HG03045 (cell line): ENCODE results near the gene CEACAM1.
"Not testable (repeated sequence)": the region's sequence is repeated elsewhere in the genome, so short reads cannot be mapped to it uniquely, and the experiment has no call there.

Experiments used
- ATAC-seq: cut with Tn5 transposase; IDR thresholded peaks from one replicate; pipeline ENCODE4 v1.9.1; 2021; ENCODE audit warnings: mild to moderate bottlenecking, moderate library complexity; ENCODE audit not compliant: unreplicated experiment

CEACAM1 gene

DNA sequence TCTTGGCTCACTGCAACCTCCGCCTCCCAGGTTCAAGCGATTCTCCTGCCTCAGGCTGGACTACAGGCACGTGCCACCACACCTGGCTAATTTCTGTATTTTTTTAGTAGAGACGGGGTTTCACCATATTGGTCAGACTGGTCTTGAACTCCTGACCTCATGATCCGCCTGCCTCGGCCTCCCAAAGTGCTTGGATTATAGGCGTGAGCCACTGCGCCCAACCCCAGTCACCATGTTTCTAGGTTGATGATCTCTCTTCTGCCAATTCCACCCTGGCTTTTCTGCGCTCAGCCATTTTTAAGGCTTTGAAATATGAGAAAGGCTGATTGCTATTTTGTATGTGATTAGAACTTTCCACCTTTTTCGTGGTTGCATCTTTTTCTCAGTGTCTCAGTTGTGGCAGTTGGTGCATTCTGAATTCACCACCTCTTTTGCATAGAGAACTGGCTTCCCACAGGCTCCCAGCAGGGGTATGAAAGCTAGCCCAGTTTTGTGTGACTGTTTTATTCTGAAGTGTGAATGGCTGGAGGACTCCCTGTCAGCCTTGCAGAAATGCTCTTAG lies 15.5 kb downstream of the CEACAM1 start:
- no peak for ATAC-seq

DNA sequence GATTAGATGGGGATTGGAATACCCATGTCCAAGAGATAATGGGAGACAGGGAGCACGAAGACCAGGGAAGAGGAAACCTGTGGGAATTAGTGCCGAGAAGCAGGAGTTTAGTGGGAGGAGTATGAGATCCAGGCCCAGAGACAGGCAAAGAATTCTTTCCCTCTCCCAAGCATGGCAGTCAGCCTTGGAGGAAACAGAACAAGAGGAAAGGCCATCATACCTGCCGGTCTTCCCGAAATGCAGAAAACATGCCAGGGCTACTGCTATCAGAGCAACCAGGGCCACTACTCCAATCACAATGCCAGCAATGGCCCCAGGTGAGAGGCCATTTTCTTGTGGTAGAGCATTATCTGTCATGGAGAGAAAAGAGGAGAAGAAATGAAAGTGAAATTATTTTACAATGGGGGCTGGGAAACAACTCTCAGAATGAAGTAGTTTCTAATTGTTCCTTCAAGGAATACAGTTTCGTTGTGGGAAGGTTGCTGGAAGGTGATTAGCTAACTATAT lies 16.1 kb downstream of the CEACAM1 start:
- ATAC-seq: no peak

DNA sequence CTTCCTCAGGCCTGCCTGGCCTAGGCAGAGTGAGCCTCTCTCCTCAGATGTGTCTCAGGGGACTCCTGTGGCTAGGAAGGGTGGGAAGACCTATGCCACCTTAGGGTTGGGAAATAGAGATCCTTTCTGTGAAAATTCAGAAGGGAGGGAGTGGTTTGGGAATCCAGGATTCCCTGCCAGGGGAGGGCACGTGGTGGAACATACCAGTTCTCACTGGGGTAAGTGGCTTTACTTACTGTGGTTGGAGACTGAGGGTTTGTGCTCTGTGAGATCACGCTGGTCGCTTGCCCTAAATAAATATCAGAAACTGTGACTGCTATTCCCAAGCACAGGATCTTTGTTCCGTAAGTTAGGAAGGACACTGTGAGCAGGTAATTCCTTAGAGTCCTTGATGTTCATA lies 16.9 kb downstream of the CEACAM1 start:
- no peak for ATAC-seq

DNA sequence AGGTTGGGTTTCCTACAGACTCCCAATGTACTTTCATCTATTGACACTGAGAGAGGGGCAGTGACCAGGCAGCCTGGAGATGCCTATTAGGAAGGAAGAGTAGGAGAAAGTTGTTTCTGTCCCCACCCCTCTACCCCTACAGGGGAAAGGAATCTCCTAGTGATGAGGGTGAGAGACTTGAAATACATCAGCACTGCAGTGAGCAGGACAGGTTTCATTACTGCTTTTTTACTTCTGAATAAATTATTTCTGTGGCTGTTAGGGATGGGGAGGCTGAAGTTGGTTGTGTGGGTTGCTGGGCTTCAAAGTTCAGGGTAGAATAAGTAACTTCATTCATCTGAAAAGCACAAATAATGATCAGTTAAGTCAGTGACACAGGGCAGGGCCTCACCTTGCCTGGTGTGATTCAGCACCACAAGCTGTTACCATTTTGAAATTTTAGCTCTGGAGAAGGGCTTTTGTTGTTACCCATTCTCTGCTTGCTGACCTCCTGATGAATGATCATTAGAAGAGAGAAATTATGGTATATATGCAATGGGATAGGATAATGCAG lies 19.3 kb downstream of the CEACAM1 start:
- ATAC-seq: no peak

DNA sequence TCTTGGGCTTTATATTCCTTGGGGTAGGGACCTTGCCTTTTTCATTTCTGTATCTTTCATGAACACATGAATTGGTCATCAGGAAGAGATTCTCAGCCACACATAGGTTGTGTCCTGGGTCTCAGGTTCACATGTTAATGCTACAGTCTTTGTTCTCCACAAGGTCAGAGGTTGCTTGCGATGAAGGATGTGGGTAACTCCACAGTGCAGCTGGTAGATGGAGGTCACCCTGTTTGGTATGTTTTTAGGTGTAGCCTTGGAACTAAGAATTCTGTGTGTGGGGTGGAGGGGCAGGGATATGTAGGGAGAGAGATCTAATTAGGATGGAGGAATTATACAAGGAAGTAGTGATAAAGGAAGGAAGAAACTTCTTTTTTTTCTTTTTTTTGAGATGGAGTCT lies 23.2 kb downstream of the CEACAM1 start:
- ATAC-seq: no peak

DNA sequence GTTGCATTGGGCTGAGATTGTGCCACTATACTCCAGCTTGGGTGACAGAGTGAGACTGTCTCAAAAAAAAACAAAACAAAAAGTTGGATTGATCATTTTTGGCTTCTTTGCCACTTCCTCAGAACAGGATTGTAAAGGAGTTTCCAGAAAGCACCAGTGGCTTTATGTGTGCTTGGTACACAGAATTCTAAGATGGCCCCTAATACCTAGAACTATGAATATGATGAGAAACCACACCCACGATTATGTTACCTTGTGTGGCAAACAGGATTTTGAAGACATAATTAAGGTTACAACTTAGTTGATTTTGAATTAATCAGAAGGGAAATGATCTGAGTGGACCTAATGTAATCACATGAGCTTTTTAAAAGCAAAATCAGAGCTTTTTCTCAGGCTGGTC lies 26.5 kb downstream of the CEACAM1 start:
- no peak for ATAC-seq

DNA sequence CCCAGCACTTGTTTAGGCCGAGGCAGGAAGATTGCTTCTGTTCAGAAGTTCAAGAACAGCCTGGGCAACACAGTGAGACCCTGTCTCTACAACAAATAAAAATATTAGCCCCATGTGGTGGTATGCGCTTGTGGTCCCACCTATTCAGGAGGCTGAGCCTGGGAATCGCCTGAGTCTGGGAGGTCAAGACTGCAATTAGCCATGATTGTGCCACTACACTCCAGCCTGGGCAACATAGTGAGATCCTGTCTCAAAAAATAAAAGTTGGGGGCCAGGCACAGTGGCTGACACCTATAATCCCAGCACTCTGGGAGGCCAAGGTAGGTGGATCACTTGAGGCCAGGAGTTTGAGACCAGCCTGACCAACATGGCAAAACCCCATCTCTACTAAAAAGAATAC lies 27.0 kb downstream of the CEACAM1 start:
- not testable (repeated sequence) for ATAC-seq

DNA sequence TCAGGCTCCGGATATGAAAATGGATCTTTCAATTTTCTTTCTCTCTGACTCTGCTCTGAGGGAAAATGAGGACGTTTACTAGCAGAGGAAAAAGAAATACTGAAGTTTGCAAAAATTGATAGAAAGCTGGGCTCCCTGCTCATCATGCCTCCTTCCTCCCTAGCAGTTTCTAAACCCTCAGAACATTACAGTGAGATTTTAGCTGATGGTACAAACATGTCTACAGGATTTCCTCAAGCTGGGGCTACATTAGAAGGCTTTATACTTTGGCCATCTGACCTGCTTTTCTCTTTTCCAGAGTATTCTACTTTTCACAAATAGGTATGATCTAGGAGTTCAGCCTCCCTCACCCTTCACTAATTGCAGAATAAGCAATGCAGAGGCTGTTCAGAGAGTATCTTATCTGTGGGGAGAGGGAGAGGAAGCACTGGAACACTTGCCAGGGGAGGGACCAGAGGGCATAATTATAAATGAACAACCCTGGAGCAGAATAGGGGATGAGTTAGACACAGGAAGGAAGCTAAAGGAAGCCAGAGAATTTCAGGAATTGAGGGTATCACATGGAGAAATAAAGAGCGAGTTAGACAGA lies 30.0 kb downstream of the CEACAM1 start:
- no peak for ATAC-seq

DNA sequence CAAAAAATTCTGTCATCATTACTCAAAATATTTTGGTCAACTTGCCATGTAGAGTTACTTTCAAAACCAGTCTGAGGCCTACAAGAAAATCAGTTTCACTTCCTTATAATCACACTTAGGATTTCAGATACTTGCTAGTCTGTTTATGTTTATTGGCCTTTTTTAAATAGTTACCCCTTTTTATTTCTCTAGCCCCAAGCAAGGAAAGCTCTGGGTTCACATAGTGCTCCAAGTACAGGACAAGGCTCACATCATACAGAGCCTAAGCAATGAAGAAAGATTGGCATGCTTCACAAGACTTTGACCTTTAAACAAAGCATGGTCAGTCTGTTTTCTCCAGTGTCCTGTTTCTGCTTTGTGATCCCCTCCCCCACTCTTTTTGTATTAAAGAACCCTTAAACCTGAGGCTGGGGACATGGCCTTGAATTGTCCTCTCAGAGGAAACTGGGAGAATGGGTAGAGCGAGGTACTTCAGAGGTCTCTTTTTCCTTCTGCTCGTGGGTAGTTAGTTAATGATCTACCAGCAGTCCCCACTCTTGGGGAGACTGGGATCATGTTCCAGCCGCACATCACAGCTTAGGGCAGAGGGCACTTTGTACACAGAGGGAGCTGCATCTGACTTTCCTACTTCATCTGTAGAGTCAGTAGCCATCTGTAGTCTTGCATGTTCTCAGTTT lies 30.7 kb downstream of the CEACAM1 start:
- ATAC-seq: no peak

DNA sequence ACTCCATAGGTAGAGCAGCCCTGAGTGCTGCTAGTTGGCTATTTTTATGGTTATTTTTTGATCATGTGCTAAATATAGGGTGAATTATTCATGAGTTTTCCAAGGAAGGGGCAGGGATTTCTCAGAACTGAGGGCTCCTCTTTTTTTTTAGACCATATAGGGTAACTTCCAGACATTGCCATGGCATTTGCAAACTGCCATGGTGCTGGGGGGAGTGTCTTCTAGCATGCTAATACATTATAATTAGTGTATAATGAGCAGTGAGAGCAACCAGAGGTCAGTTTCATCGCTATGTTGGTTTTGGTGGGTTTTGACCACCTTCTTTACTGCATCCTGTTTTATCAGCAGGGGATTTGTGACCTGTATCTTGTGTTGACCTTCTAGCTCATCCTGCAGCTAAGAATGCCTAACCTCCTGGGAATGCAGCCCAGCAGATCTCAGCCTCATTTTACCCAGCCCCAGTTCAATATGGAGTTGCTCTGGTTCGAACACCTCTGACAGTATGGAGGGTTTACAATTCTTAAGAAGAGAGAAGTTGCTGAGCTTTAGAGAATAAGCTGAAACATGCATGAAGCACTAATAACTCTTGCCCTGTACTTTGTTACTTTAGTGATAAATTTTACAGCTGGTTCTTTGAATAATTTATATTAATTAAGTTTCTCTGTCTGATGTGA lies 31.7 kb downstream of the CEACAM1 start:
- ATAC-seq: no peak

DNA sequence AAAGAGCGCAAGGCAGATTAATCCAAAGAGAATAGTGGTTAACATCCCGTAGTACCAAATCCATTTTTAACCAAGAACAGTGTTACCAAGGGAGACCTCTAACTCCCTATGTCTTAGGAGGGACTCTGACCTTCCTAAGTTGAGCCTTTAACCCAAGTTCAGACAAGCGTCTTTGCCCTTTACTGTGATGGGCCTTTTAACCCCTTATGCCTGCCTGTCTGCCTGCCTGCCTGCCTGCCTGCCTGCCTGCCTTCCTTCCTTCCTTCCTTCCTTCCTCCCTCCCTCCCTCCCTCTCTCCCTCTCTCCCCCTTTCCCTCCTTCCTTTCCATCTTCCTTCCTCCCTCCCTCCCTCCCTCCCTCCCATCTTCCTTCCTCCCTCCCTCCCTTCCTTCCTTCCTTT lies 32.6 kb downstream of the CEACAM1 start:
- no peak for ATAC-seq

DNA sequence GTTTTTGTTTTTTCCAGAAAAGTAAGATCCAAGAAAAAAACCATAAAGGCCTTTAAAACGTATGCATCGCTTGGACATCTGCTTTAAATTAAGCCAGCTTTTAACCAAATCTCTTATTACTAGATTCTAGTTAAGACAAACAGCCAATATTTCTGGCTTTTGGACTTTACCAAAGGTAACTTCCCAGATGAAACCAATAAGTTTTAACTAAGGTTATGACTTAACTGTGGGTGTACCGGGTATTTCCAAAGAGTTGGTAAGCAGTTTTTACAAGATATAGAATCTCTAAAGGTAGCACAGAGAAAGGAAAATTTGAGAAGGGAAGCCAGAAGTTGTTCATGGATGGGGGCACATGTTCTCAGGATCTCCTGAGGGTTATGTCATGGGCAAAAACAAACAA lies 34.0 kb downstream of the CEACAM1 start:
- ATAC-seq: no peak

DNA sequence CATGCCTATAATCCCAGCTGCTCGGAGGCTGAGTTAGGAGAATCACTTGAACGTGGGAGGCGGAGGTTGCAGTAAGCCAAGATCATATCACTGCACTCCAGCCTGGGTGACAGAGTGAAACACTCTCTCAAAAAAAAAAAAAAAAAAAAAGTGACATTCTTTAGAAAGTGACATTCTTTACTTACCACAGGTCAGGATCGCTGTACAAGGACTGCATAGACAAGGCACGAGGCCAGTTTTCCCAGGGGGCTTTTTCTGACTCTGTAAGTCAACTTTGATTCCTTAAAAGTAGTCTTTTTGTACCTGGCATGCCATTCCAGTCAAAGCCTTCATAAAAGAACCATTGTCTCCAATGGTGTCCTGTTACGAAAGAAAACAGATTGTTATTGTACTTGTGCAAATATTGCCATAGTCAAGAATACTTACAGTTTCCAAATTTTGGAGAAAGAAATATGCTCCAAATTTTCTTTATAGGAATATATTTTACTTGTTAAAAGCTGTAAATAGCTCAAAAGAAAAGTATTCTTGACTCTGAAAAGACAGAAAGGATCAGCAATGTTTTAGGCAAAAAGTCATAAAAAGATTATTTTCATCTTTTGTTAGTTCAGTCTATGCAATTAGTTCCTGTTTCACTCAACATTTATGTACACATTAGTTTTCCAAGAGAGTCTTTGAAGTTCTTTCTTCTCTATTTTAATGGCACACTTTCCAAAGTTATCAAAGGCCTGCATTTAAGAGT lies 39.3 kb downstream of the CEACAM1 start:
- ATAC-seq: no peak

DNA sequence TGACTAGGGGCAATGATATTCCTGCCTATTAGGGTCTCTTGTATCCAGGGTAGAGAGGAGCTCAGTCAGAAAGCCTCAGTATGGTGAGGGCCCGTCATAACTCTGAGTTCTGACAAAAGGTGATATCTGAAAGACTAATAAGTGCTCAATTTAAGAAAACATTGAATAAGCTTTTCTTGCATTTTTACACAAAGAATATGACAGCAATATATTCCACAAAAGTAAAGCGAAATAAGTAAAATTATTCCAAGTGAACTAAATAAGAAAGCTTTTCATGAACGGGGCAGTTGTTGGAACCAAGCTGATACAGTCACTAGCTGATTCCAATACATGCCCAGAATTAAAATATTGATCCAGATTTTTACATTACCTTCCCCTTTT lies 40.5 kb downstream of the CEACAM1 start:
- ATAC-seq: no peak

DNA sequence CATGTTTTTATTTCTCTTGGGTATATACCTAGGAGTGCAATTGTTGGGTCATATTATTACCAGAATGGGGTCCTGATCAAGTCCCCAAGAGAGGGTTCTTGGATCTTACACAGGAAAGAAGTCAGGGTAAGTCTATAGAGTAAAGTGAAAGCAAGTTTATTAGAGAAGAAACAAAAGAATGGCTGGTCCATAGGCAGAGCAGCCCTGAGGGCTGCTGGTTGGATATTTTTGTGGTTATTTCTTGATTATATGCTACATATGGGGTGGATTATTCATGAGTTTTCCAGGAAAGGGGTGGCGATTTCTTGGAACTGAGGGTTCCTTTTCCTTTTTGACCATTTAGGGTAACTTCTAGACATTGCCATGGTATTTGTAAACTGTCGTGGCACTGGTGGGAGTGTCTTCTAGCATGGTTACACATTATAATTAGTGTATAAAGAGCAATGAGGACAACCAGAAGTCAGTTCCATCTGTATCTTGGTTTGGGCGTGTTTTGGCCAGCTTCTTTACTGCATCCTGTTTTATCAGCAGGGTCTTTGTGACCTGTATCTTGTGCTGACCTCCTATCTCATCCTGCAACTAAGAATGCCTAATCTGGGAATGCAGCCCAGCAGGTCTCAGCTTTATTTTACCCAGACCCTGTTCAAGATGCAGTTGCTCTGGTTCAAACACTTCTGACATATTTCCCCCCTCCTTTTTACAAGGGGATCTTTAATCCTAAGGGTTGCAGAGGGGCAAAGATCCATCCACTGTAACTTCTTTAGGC lies 41.1 kb downstream of the CEACAM1 start:
- no peak for ATAC-seq

DNA sequence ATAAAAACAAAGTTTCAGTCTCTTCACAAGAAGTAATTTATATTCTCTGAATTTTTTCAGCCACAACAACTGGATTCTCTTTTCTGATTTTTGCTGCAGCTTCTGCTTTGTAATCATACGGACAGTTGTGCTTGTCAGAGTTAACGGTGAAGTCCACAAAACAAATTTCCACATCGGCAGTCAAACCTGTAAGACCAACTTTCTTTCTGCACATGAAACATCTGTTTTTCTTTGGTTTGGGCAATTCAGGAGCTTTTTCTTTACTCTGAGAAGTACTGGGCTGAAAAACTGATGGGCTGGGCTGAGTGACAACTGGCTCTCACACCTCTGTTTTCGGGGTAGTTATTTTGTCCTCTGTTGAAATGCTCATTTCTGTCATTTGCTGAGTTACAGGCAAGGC lies 43.2 kb downstream of the CEACAM1 start:
- not testable (repeated sequence) for ATAC-seq

DNA sequence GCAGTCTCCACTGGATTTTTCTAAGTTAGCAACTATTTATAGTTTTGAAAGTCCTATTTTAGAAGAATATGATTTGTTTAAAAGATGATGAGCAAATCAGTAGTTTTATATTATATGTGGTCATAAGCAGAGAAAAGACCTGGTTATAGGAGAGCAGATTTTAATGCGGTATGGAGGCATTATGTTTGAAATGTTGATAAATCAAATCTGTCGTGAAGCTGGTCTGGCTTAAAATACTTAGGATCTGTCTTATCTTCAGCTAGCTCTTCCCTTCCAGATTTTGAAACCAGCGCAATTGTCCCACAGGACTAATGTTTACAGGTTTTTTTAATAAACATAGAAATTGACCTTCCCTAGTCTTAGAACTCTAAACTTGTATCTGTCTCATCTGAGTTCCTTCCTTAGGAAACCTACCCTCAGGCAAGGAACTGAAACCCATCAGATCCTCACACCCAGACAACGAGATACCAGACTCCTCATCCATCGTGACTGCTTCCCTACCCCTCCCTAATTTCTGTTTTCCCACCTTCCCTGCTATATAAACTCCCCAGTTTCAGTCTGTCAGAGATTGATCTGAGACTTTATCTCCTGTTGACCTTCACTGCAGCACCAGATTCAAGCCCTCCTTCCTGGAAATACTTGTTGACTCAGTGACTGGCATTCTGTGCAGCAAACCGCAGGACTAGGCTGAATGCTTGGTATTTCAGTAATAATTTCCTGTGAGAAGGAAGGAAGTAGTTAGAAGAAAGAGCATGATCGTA lies 47.8 kb downstream of the CEACAM1 start:
- ATAC-seq: no peak

DNA sequence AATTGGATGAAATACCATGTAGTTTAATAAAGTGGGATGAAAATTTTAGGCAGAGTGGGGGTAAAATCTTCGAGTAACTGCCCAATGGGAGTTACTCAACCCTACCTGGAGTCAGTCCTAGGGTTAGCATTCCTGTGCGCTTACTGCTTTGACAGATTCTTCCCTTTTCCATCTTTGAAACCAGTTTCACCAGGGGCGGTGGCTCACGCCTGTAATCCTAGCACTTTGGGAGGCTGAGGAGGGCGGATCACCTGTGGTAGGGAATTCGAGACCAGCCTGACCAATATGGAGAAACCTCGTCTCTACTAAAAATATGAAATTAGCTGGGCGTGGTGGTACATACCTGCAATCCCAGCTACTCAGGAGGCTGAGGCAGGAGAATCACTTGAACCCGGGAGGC lies 48.5 kb downstream of the CEACAM1 start:
- no peak for ATAC-seq

DNA sequence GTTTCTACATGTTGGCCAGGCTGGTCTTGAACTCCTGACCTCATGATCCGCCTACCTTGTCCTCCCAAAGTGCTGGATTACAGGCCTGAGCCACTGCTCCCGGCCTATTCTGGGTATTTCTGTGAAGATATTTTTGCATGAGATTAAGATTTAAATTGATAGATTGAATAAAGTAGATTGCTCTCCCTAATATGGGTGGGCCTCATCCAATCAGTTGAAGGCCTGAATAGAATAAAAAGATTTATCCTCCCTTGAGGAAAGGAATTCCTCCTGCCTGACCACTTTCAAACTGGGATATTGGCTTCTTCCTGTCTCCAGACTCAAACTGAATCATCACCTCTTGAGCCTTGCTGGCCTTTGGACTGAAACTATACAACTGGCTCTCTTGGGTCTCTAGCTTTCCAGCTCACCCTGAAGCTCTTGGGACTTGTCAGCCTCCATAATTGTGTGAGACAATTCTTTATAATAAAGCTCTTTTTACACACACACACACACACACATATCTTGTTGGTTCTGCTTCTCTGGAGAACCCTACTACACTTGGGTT lies 49.4 kb downstream of the CEACAM1 start:
- ATAC-seq: no peak
